K562 (cell line): ENCODE measurements around the gene WDR62. TPM values are rescaled to one million over a fixed set of nuclear protein-coding genes. Genes with fewer than 3 reads are reported as not detected.

ENCODE experiments used
- E2F4 ChIP-seq: sonication (generic); formaldehyde crosslinking; IDR thresholded peaks from 2 replicates; pipeline ENCODE4 v1.8.0; 2022; ENCODE audit warnings: mild to moderate bottlenecking, low read depth, missing genetic modification reagents
- KDM4B ChIP-seq, 2 experiments: fragments of 450-650 bp in 1 of 2; sonication (generic) in 1 of 2; IDR thresholded peaks; 2 replicates each; pipeline ENCODE4 v1.6.1; 2016 to 2017; ENCODE audit warnings: borderline replicate concordance in 2 of 2, antibody characterized with exemption in 1 of 2, low read depth in 1 of 2, mild to moderate bottlenecking in 1 of 2
- MEIS2 ChIP-seq: fragments of 450-650 bp; IDR thresholded peaks from 2 replicates; pipeline ENCODE4 v1.6.1; 2014; ENCODE audit warnings: mild to moderate bottlenecking; ENCODE audit not compliant: partially characterized antibody
- MTA1 ChIP-seq: fragments of 450-650 bp; IDR thresholded peaks from 2 replicates; pipeline ENCODE4 v1.6.1; 2017; ENCODE audit warnings: borderline replicate concordance
- RBFOX2 ChIP-seq: fragments of 200-400 bp; formaldehyde crosslinking; IDR thresholded peaks from 2 replicates; pipeline ENCODE4 v1.6.1; 2017; ENCODE audit warnings: low read depth, mild to moderate bottlenecking, low read length, moderate library complexity
- SIN3A ChIP-seq, 2 experiments: fragments of 150-350 bp in 1 of 2; IDR thresholded peaks; 2 replicates each; pipeline ENCODE4 v1.6.1; 2011 to 2016; ENCODE audit warnings: borderline replicate concordance in 2 of 2, low read depth in 2 of 2, low read length in 2 of 2, mild to moderate bottlenecking in 2 of 2, moderate library complexity in 2 of 2; ENCODE audit not compliant: control insufficient read depth in 1 of 2
- SMAD3 ChIP-seq: fragments of 450-650 bp; formaldehyde crosslinking; conservative IDR thresholded peaks from 2 replicates; pipeline ENCODE4 v1.4.0; 2020; ENCODE audit warnings: mild to moderate bottlenecking
- SMARCA4 ChIP-seq: fragments of 450-650 bp; IDR thresholded peaks from 2 replicates; pipeline ENCODE4 v1.6.1; 2016
- ZNF23 ChIP-seq: fragments of 250-450 bp; sonication (Bioruptor Pico); IDR thresholded peaks from 2 replicates; pipeline ENCODE4 v1.4.0; 2020; ENCODE audit warnings: mild to moderate bottlenecking
- ZSCAN32 ChIP-seq: fragments of 450-650 bp; formaldehyde crosslinking; IDR thresholded peaks from 2 replicates; pipeline ENCODE4 v1.4.0; 2020; ENCODE audit warnings: mild to moderate bottlenecking, moderate library complexity
- polyA plus RNA-seq, 8 experiments: library from polyadenylated mRNA; depleted of rRNA in 4 of 8; stranded (reverse) in 5 of 8; unstranded in 3 of 8; fragments of >200 nt; fragmentation: Nextera tagmentation in 2 of 8; fragmentation: Illumina TruSeq in 1 of 8; extraction: Ambion mirVana in 2 of 8; extraction: Trizol in 1 of 8; gene quantifications; 2 replicates each; pipeline versions ENCODE4 v1.2.1 to v1.2.3, GENCODE V29; 2011 to 2014; ENCODE audit warnings: inconsistent platforms in 1 of 8, missing spikeins in 1 of 8
- total RNA-seq, 7 experiments: library from RNA; depleted of rRNA in 6 of 7; stranded (reverse); fragments of >200 nt in 6 of 7; fragmentation: Illumina TruSeq in 2 of 7; extraction: Trizol in 2 of 7; gene quantifications; 2 replicates each; pipeline versions ENCODE4 v1.2.1 to v1.2.3, GENCODE V29; 2011 to 2021; ENCODE audit warnings: low replicate concordance in 1 of 7
- TF ChIP-seq, protein P1 (sequence below): fragments of 250-450 bp; sonication (Bioruptor Pico); IDR thresholded peaks from 2 replicates; pipeline ENCODE4 v1.8.0; 2022; ENCODE audit warnings: inconsistent platforms
- TF ChIP-seq, protein P2 (sequence below): fragments of 250-450 bp; sonication (Bioruptor Pico); IDR thresholded peaks from 2 replicates; pipeline ENCODE4 v1.5.0; 2021
- TF ChIP-seq, protein P3 (sequence below): fragments of 250-450 bp; sonication (Bioruptor Pico); IDR thresholded peaks from 2 replicates; pipeline ENCODE4 v1.4.0; 2020
- TF ChIP-seq, protein P4 (sequence below): sonication (generic); formaldehyde crosslinking; IDR thresholded peaks from 2 replicates; pipeline ENCODE4 v1.8.0; 2022; ENCODE audit warnings: mild to moderate bottlenecking, missing genetic modification reagents

WDR62 gene
- total and polyA plus RNA-seq, 9 of the 15 experiments (the other 6 are each of a cell fraction or from before 2014, with no cell fraction given): 0.35 to 32.8 (median 14.4) TPM

GRCh38 chr19:36054733-36055686 is at the start of gene WDR62 (continued):
- TF ChIP-seq, protein P1, sequence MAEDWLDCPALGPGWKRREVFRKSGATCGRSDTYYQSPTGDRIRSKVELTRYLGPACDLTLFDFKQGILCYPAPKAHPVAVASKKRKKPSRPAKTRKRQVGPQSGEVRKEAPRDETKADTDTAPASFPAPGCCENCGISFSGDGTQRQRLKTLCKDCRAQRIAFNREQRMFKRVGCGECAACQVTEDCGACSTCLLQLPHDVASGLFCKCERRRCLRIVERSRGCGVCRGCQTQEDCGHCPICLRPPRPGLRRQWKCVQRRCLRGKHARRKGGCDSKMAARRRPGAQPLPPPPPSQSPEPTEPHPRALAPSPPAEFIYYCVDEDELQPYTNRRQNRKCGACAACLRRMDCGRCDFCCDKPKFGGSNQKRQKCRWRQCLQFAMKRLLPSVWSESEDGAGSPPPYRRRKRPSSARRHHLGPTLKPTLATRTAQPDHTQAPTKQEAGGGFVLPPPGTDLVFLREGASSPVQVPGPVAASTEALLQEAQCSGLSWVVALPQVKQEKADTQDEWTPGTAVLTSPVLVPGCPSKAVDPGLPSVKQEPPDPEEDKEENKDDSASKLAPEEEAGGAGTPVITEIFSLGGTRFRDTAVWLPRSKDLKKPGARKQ (CRISPR knock-in tag): no peak
- TF ChIP-seq, protein P2, sequence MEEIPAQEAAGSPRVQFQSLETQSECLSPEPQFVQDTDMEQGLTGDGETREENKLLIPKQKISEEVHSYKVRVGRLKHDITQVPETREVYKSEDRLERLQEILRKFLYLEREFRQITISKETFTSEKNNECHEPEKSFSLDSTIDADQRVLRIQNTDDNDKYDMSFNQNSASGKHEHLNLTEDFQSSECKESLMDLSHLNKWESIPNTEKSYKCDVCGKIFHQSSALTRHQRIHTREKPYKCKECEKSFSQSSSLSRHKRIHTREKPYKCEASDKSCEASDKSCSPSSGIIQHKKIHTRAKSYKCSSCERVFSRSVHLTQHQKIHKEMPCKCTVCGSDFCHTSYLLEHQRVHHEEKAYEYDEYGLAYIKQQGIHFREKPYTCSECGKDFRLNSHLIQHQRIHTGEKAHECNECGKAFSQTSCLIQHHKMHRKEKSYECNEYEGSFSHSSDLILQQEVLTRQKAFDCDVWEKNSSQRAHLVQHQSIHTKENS: no peak
- TF ChIP-seq RBFOX2 (peak; percentile 96), MEIS2 (no peak), SMAD3 (CRISPR knock-in tag) (no peak), SIN3A (IDR thresholded peaks at IDR 0.05; ENCODE audit: borderline replicate concordance in 2 of 2, control insufficient read depth in 1 of 2, low read depth in 2 of 2, low read length in 2 of 2) (no peak; a peak in 1 of 4 replicates), SMARCA4 (no peak), MTA1 (no peak), KDM4B (IDR thresholded peaks at IDR 0.05; ENCODE audit: borderline replicate concordance in 2 of 2, low read depth in 1 of 2) (0 out of 4 replicates have a peak, but pooled peaks of 1 of the 2 experiments have one; percentile 26), ZNF23 (CRISPR knock-in tag) (no peak), E2F4 (CRISPR knock-in tag) (peak; percentile 95), ZSCAN32 (CRISPR knock-in tag) (no peak)
- TF ChIP-seq, protein P3, sequence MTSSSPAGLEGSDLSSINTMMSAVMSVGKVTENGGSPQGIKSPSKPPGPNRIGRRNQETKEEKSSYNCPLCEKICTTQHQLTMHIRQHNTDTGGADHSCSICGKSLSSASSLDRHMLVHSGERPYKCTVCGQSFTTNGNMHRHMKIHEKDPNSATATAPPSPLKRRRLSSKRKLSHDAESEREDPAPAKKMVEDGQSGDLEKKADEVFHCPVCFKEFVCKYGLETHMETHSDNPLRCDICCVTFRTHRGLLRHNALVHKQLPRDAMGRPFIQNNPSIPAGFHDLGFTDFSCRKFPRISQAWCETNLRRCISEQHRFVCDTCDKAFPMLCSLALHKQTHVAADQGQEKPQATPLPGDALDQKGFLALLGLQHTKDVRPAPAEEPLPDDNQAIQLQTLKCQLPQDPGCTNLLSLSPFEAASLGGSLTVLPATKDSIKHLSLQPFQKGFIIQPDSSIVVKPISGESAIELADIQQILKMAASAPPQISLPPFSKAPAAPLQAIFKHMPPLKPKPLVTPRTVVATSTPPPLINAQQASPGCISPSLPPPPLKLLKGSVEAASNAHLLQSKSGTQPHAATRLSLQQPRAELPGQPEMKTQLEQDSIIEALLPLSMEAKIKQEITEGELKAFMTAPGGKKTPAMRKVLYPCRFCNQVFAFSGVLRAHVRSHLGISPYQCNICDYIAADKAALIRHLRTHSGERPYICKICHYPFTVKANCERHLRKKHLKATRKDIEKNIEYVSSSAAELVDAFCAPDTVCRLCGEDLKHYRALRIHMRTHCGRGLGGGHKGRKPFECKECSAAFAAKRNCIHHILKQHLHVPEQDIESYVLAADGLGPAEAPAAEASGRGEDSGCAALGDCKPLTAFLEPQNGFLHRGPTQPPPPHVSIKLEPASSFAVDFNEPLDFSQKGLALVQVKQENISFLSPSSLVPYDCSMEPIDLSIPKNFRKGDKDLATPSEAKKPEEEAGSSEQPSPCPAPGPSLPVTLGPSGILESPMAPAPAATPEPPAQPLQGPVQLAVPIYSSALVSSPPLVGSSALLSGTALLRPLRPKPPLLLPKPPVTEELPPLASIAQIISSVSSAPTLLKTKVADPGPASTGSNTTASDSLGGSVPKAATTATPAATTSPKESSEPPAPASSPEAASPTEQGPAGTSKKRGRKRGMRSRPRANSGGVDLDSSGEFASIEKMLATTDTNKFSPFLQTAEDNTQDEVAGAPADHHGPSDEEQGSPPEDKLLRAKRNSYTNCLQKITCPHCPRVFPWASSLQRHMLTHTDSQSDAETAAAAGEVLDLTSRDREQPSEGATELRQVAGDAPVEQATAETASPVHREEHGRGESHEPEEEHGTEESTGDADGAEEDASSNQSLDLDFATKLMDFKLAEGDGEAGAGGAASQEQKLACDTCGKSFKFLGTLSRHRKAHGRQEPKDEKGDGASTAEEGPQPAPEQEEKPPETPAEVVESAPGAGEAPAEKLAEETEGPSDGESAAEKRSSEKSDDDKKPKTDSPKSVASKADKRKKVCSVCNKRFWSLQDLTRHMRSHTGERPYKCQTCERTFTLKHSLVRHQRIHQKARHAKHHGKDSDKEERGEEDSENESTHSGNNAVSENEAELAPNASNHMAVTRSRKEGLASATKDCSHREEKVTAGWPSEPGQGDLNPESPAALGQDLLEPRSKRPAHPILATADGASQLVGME (CRISPR knock-in tag): no peak
- TF ChIP-seq, protein P4, sequence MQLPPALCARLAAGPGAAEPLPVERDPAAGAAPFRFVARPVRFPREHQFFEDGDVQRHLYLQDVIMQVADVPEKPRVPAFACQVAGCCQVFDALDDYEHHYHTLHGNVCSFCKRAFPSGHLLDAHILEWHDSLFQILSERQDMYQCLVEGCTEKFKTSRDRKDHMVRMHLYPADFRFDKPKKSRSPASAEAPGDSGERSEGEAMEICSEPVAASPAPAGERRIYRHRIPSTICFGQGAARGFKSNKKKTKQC (CRISPR knock-in tag): no peak
